GM12878 (cell line): ENCODE results near the gene HSPA1A. TPM values are rescaled to one million over a fixed set of nuclear protein-coding genes. Genes with fewer than 3 reads are reported as not detected.

Source experiments
- ATAC-seq: fragments of 200-7000 bp; cut with Tn5 transposase; 3 replicates; pipeline ENCODE4 v1.9.1; 2020; ENCODE audit warnings: mild to moderate bottlenecking, moderate library complexity
- BruUV-seq: library from RNA; stranded (reverse); fragments of 400-500 nt; replicated peaks from 2 replicates; lab custom pipeline; 2021; lab: Mats Ljungman, UMichigan
- CTCF ChIA-PET: fragments of 300-600 bp; sonication (Branson Sonifier 250); formaldehyde crosslinking; extraction: SDS; loops from one replicate; lab custom pipeline; 2021; ENCODE audit warnings: inconsistent platforms; lab: Yijun Ruan, JAX
- POLR2A ChIA-PET: fragments of 350-600 bp; formaldehyde crosslinking; extraction: SDS; loops from one replicate; lab custom pipeline; 2021; ENCODE audit warnings: inconsistent platforms; lab: Charles Lee
- RAD21 ChIA-PET: fragments of 300-600 bp; sonication (Branson Sonifier 250); formaldehyde crosslinking; loops from one replicate; lab custom pipeline; 2023; ENCODE audit warnings: antibody characterized with exemption; ENCODE audit not compliant: unreplicated experiment; lab: Charles Lee
- SMC1A ChIA-PET: fragments of 300-600 bp; sonication (Branson Sonifier 250); formaldehyde crosslinking; loops from one replicate; lab custom pipeline; 2023; ENCODE audit not compliant: unreplicated experiment, uncharacterized antibody; lab: Charles Lee
- DNase-seq: peaks from one replicate; pipeline ENCODE4 v3.0.0-alpha.2; 2011; ENCODE audit warnings: low read depth, low spot score
- FAIRE-seq: peaks from 3 replicates; lab custom pipeline; 2011; peaks lifted over from hg19 to GRCh38; lab: Jason Lieb, UNC
- H2AFZ ChIP-seq: 2 replicates; pipeline ENCODE4 v1.6.0; 2011; ENCODE audit warnings: low read depth, low read length, control low read depth; ENCODE audit not compliant: control insufficient read depth
- H3K27ac ChIP-seq: 2 replicates; pipeline ENCODE4 v1.5.1; 2011; ENCODE audit warnings: control low read depth; ENCODE audit not compliant: control insufficient read depth, insufficient read depth
- H3K27me3 ChIP-seq, 2 experiments: replicated peaks in 1 of 2; 2 replicates each; pipeline versions ENCODE4 v1.6.0 to v1.6.1; 2011; ENCODE audit warnings: low read length in 1 of 2; ENCODE audit not compliant: control insufficient read depth in 2 of 2, insufficient read depth in 2 of 2
- H3K36me3 ChIP-seq, 2 experiments: 2 replicates each; pipeline ENCODE4 v1.5.1; 2011; ENCODE audit warnings: low read length in 1 of 2; ENCODE audit not compliant: control insufficient read depth in 2 of 2, insufficient read depth in 2 of 2
- H3K4me1 ChIP-seq: 2 replicates; pipeline ENCODE4 v1.6.1; 2011; ENCODE audit warnings: mild to moderate bottlenecking, low read length, moderate library complexity, mixed read lengths; ENCODE audit not compliant: control insufficient read depth, insufficient read depth
- H3K4me2 ChIP-seq: 2 replicates; pipeline ENCODE4 v1.6.0; 2011; ENCODE audit warnings: control low read depth; ENCODE audit not compliant: control insufficient read depth, insufficient read depth
- H3K4me3 ChIP-seq: fragments of 200-600 bp; sonication (generic); 2 replicates; pipeline ENCODE4 v1.5.1; 2016
- H3K79me2 ChIP-seq: 2 replicates; pipeline ENCODE4 v1.6.0; 2011; ENCODE audit warnings: low read length; ENCODE audit not compliant: control insufficient read depth, insufficient read depth
- H3K9ac ChIP-seq: 2 replicates; pipeline ENCODE4 v1.8.0; 2011; ENCODE audit warnings: low read length, control low read depth, mixed read lengths; ENCODE audit not compliant: control insufficient read depth, insufficient read depth
- H3K9me3 ChIP-seq: replicated peaks from 3 replicates; pipeline ENCODE4 v1.5.1; 2011; ENCODE audit warnings: mild to moderate bottlenecking, low read length; ENCODE audit not compliant: control insufficient read depth, insufficient read depth
- H4K20me1 ChIP-seq: 2 replicates; pipeline ENCODE4 v1.6.0; 2011; ENCODE audit not compliant: control insufficient read depth, insufficient read depth
- ATF2 ChIP-seq: IDR thresholded peaks from 2 replicates; pipeline ENCODE4 v1.6.1; 2012; ENCODE audit warnings: low read length, inconsistent platforms
- ATF7 ChIP-seq: fragments of 450-650 bp; IDR thresholded peaks from 2 replicates; pipeline ENCODE4 v1.6.1; 2016; ENCODE audit warnings: low read depth, mild to moderate bottlenecking
- DPF2 ChIP-seq: fragments of 450-650 bp; IDR thresholded peaks from 2 replicates; pipeline ENCODE4 v1.6.1; 2017; ENCODE audit warnings: mild to moderate bottlenecking
- E4F1 ChIP-seq: fragments of 450-650 bp; IDR thresholded peaks from 2 replicates; pipeline ENCODE4 v1.6.1; 2018; ENCODE audit warnings: borderline replicate concordance, mild to moderate bottlenecking; ENCODE audit not compliant: partially characterized antibody
- EED ChIP-seq: sonication (generic); IDR thresholded peaks from 2 replicates; pipeline ENCODE4 v1.6.1; 2016; ENCODE audit warnings: antibody characterized with exemption, low read depth
- FOXM1 ChIP-seq: IDR thresholded peaks from 2 replicates; pipeline ENCODE4 v1.6.1; 2012; ENCODE audit warnings: low read depth, mild to moderate bottlenecking, inconsistent platforms, low read length, moderate library complexity
- HDAC6 ChIP-seq: fragments of 200-600 bp; sonication (generic); IDR thresholded peaks from one replicate; pipeline ENCODE4 v1.8.0; 2017; ENCODE audit warnings: antibody characterized with exemption; ENCODE audit not compliant: unreplicated experiment
- IRF3 ChIP-seq: fragments of 450-650 bp; IDR thresholded peaks from 2 replicates; pipeline ENCODE4 v1.6.1; 2014; ENCODE audit warnings: mild to moderate bottlenecking
- KLF5 ChIP-seq: fragments of 450-650 bp; IDR thresholded peaks from 2 replicates; pipeline ENCODE4 v1.6.1; 2014; ENCODE audit warnings: mild to moderate bottlenecking; ENCODE audit not compliant: partially characterized antibody
- MTA2 ChIP-seq: fragments of 450-650 bp; IDR thresholded peaks from 2 replicates; pipeline ENCODE4 v1.6.1; 2016; ENCODE audit warnings: low read depth, mild to moderate bottlenecking, moderate library complexity
- NFYA ChIP-seq: IDR thresholded peaks from 2 replicates; pipeline ENCODE4 v1.6.1; 2011; ENCODE audit warnings: low read depth, mild to moderate bottlenecking, low read length, improper control_type of control experiment, borderline replicate concordance
- NKRF ChIP-seq: fragments of 450-650 bp; conservative IDR thresholded peaks from 2 replicates; pipeline ENCODE4 v1.6.1; 2017; ENCODE audit warnings: mild to moderate bottlenecking, moderate library complexity
- POLR2AphosphoS5 ChIP-seq: IDR thresholded peaks from 2 replicates; pipeline ENCODE4 v1.6.1; 2011; ENCODE audit warnings: mild to moderate bottlenecking, low read length, inconsistent platforms
- SMAD5 ChIP-seq: IDR thresholded peaks from 2 replicates; pipeline ENCODE4 v1.6.1; 2016; ENCODE audit warnings: antibody characterized with exemption, low read depth
- TCF7 ChIP-seq: IDR thresholded peaks from 2 replicates; pipeline ENCODE4 v1.6.1; 2014; ENCODE audit warnings: antibody characterized with exemption, borderline replicate concordance
- WRNIP1 ChIP-seq: IDR thresholded peaks from 2 replicates; pipeline ENCODE4 v1.6.1; 2011; ENCODE audit warnings: low read depth, low read length, improper control_type of control experiment, borderline replicate concordance
- WGBS: methylation state at CpG from one replicate; pipeline ENCODE4 v1.1.6; 2016; ENCODE audit warnings: low lambda C conversion rate; ENCODE audit not compliant: insufficient replicate concordance, insufficient coverage; ENCODE audit errors: missing lambda C conversion rate; 5-methylcytosine and 5-hydroxymethylcytosine counted together
- in situ Hi-C: fragments of 300-500 bp; cut with MboI; formaldehyde crosslinking; loops from 9 replicates; pipeline ENCODE4 v1.14.3; 2018; ENCODE audit warnings: mixed read lengths
- intact Hi-C: fragments of 100-400 bp; cut with micrococcal nuclease; formaldehyde crosslinking; loops from one replicate; pipeline ENCODE4 v1.14.2; 2022; ENCODE audit not compliant: unreplicated experiment
- polyA plus RNA-seq, 11 experiments: library from polyadenylated mRNA; depleted of rRNA in 4 of 11; unstranded in 6 of 11; stranded (reverse) in 5 of 11; fragments of >200 nt; fragmentation: Nextera tagmentation in 4 of 11; fragmentation: Illumina TruSeq in 1 of 11; extraction: Ambion mirVana in 4 of 11; extraction: Trizol in 1 of 11; gene quantifications; 1 replicate in 1 of 11; 2 replicates in 10 of 11; pipeline versions ENCODE4 v1.2.1 to v1.2.3, GENCODE V29; 2011 to 2016; ENCODE audit warnings: inconsistent platforms in 2 of 11, missing spikeins in 2 of 11, low read depth in 1 of 11
- total RNA-seq, 4 experiments: library from RNA; depleted of rRNA in 3 of 4; stranded (reverse); fragments of >200 nt in 3 of 4; fragmentation: Illumina TruSeq in 1 of 4; extraction: Trizol in 1 of 4; gene quantifications; 2 replicates each; pipeline versions ENCODE4 v1.2.1 to v1.2.3, GENCODE V29; 2013 to 2021

Gene HSPA1A
- total and polyA plus RNA-seq, 10 of the 15 experiments (the other 5 are each of a cell fraction or from before 2014, with no cell fraction given), result 0.29 to 51.8 (median 17.5) TPM

GRCh38 chr6:31826793-31827285 lies 11.5 kb downstream of the HSPA1A start:
- Histone ChIP-seq H3K27ac (peak overlapping the region; percentile 87), H3K27me3 (no peaks in the 10 kb centered on the region), H4K20me1 (no peaks in the 10 kb centered on the region), H2AFZ (peak overlapping the region; percentile 88), H3K4me2 (peak overlapping the region; percentile 86), H3K9ac (peak overlapping the region; percentile 83), H3K36me3 (no peaks in the 10 kb centered on the region), H3K4me1 (peaks cover 12% of the 10 kb centered on the region), H3K4me3 (peak overlapping the region; percentile 78), H3K9me3 (no peaks in the 10 kb centered on the region), H3K79me2 (peaks cover 28% of the 10 kb centered on the region)
- ChIA-PET CTCF (interaction anchor here (0.6 to 2.6 kb wide), 15 partner anchors 13 to 285 kb away, joined by 3 to 13 read pairs (median 5); partner anchors contain the start of genes ATP6V1G2, CLIC1, DDAH2 and DDX39B), POLR2A (interaction anchor here (0.7 to 11.3 kb wide), 24 partner anchors 9 to 366 kb away, joined by 3 to 158 read pairs (median 4); partner anchors contain the start of genes ABHD16A, BAG6, CLIC1 and GPSM3), RAD21 (interaction anchor here (0.8 to 2.4 kb wide), 19 partner anchors 9 to 332 kb away, joined by 3 to 53 read pairs (median 5); partner anchors contain the start of genes CLIC1, DDAH2, HSPA1A and HSPA1L), SMC1A (interaction anchor here (0.8 to 2.8 kb wide), 14 partner anchors 12 to 350 kb away, joined by 3 to 22 read pairs (median 5); partner anchors contain the start of genes ABHD16A, ATP6V1G2, CLIC1 and HSPA1A)
- no peak for FAIRE-seq
- BruUV-seq, result TSS peak; percentile 99
- intact Hi-C loops (loop anchor here (2.0 to 10.0 kb wide), 3 partner anchors 52 to 98 kb away; partner anchors contain the start of genes DDAH2 and VWA7), in situ Hi-C loops (no loop called here)
- ATAC-seq, result peak; percentile 39
- no peak for DNase-seq
- WGBS, result 1% methylated on average over 13 of the region's 13 CpGs
- TF ChIP-seq EED, result no peak
- peak; percentile 62 for TF ChIP-seq POLR2AphosphoS5
- peak; percentile 6 for TF ChIP-seq HDAC6
- no peak for TF ChIP-seq E4F1
- TF ChIP-seq NFYA, result no peak
- no peak for TF ChIP-seq ATF2
- peak; percentile 23 for TF ChIP-seq KLF5
- no peak for TF ChIP-seq FOXM1
- TF ChIP-seq SMAD5, result no peak
- 0 out of 2 replicates have a peak, but pooled peaks have one; percentile 13 for TF ChIP-seq WRNIP1
- peak; percentile 34; the same call in 1 of the 2 replicates for TF ChIP-seq IRF3
- TF ChIP-seq TCF7, result no peak
- TF ChIP-seq MTA2, result peak; percentile 35
- TF ChIP-seq DPF2, result no peak; the same call in 1 of the 2 replicates
- TF ChIP-seq NKRF, result 0 out of 2 replicates have a peak, but pooled peaks have one; percentile 22
- peak; percentile 33; the same call in 1 of the 2 replicates for TF ChIP-seq ATF7
